PFSK-1 (cell line): ENCODE data around the gene SATL1.

Experiments used
- SIN3A ChIP-seq: IDR thresholded peaks from 2 replicates; pipeline ENCODE4 v1.6.1; 2012; ENCODE audit warnings: mild to moderate bottlenecking, low read length, moderate library complexity, borderline replicate concordance; ENCODE audit not compliant: insufficient read depth
- TAF1 ChIP-seq: IDR thresholded peaks from 2 replicates; pipeline ENCODE4 v1.6.1; 2012; ENCODE audit warnings: low read length, control low read depth, borderline replicate concordance; ENCODE audit not compliant: insufficient read depth

DNA sequence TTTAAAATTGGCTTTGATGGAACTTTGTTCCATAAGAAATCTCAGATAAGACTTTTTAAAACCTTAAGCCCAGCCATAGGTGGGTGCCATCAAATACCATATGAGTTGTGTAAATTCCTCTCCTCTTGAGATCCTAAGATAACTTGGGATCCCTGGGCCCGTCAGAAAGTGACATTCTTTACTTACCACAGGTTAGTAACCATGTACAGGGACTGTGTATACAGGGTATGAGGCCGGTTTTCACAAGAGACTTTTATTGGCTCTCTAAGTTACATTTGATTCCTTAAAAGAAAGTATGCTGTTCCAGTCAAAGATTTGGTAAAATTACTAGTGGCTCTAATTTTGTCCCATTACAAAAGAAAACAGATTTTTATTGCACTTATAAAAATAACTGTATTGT lies 129.8 kb downstream of the SATL1 start:
- TF ChIP-seq TAF1 (no peak), SIN3A (no peak)
